ENCODE data around the gene SCD5. TPM values are rescaled to one million over a fixed set of nuclear protein-coding genes. Genes with fewer than 3 reads are reported as not detected.

Gene SCD5
- total and polyA plus RNA-seq, 2 donors from 2014 or later, result 41.2 to 55.7 TPM

DNA sequence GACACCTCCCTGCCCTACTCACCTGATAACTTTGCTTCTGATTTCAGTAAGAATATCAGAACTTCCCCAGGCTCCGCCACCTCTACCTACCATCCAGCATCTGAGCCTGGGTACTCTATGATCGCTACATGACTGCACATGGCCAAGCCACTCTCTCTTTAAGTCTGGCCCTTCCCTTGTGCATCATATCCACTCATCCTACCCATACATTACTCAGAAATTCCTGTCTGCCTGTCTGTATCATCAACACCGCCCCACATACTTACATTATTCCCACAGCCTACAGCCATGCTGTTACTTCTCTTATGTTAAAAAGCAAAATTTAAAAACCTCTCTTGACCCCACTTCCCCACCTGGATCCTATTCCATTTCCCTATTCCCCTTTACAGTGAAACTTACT is 84.7 kb downstream of the SCD5 start:
- FAIRE-seq, result no peak
- TF ChIP-seq, protein P1, sequence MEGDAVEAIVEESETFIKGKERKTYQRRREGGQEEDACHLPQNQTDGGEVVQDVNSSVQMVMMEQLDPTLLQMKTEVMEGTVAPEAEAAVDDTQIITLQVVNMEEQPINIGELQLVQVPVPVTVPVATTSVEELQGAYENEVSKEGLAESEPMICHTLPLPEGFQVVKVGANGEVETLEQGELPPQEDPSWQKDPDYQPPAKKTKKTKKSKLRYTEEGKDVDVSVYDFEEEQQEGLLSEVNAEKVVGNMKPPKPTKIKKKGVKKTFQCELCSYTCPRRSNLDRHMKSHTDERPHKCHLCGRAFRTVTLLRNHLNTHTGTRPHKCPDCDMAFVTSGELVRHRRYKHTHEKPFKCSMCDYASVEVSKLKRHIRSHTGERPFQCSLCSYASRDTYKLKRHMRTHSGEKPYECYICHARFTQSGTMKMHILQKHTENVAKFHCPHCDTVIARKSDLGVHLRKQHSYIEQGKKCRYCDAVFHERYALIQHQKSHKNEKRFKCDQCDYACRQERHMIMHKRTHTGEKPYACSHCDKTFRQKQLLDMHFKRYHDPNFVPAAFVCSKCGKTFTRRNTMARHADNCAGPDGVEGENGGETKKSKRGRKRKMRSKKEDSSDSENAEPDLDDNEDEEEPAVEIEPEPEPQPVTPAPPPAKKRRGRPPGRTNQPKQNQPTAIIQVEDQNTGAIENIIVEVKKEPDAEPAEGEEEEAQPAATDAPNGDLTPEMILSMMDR (IDR thresholded peaks at IDR 0.05; ENCODE audit: borderline replicate concordance, extremely low read depth, insufficient read depth), result no peak
- Histone ChIP-seq H3K9me3 (ENCODE audit: control insufficient read depth in 2 of 3, insufficient read depth in 1 of 3, low read length in 3 of 3) (no peaks in the 10 kb centered on the region), H3K27me3 (ENCODE audit: control insufficient read depth, insufficient read depth, low read length) (no peaks in the 10 kb centered on the region), H3K4me3 (ENCODE audit: low read length in 3 of 3) (no peak overlapping the region), H3K4me1 (ENCODE audit: control insufficient read depth in 2 of 3, insufficient read depth in 2 of 3, low read depth in 1 of 3, low read length in 3 of 3) (no peaks in the 10 kb centered on the region), H3K27ac (ENCODE audit: low read depth in 2 of 2, low read length in 2 of 2) (no peak overlapping the region), H3K36me3 (ENCODE audit: control insufficient read depth in 2 of 3, insufficient read depth in 3 of 3, low read length in 3 of 3) (no peaks in the 10 kb centered on the region), H3K9ac (ENCODE audit: low read length in 3 of 3) (no peak overlapping the region)
- intact Hi-C loops (cut with DNase I), result no loop called here
- no peak for DNase-seq

GRCh38 chr4:82712561-82712960 is 86.0 kb downstream of the SCD5 start:
- no peak overlapping the region for H3K9ac ChIP-seq (ENCODE audit: low read length in 3 of 3)
- H3K4me1 ChIP-seq (ENCODE audit: control insufficient read depth in 2 of 3, insufficient read depth in 2 of 3, low read depth in 1 of 3, low read length in 3 of 3), result no peaks in the 10 kb centered on the region
- DNase-seq (no peak), FAIRE-seq (no peak)
- intact Hi-C loops (cut with DNase I), result no loop called here
- H3K4me3 ChIP-seq (ENCODE audit: low read length in 3 of 3), result no peak overlapping the region
- no peaks in the 10 kb centered on the region for H3K27me3 ChIP-seq (ENCODE audit: control insufficient read depth, insufficient read depth, low read length)
- H3K36me3 ChIP-seq (ENCODE audit: control insufficient read depth in 2 of 3, insufficient read depth in 3 of 3, low read length in 3 of 3), result no peaks in the 10 kb centered on the region
- H3K27ac ChIP-seq (ENCODE audit: low read depth in 2 of 2, low read length in 2 of 2), result no peak overlapping the region
- TF ChIP-seq, protein P1 (IDR thresholded peaks at IDR 0.05; ENCODE audit: borderline replicate concordance, extremely low read depth, insufficient read depth), result no peak
- no peaks in the 10 kb centered on the region for H3K9me3 ChIP-seq (ENCODE audit: control insufficient read depth in 2 of 3, insufficient read depth in 1 of 3, low read length in 3 of 3)

DNA sequence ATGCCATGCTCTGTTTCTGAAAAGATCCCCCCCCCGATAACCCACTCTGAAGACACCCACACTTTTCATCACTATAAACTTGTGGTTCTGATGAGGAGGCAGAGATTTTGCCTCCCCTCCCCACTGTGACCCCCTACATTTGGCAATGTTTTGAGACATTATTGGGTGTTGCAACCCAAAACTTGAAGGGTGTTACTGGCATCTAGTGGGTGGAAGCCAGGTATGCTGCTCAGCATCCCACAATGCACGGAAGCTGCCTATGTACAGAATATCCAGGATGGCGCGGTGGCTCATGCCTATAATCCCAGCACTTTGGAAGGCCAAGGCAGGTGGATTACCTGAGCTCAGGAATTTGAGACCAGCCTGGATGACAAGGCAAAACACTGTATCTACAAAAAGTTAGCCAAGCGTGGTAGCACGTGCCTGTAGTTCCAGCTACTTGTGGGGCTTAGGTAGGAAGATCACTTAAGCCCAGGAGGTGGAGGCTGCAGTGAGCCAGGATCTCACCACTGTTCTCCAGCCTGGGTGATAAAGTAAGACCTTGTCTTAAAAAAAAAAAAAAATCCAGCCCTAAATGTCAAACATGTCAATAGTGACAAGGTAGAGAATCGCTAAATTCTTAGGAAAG is 87.3 kb downstream of the SCD5 start:
- no peak overlapping the region for H3K4me3 ChIP-seq (ENCODE audit: low read length in 3 of 3)
- no peak for FAIRE-seq

More for the DNA sequence above, 87.3 kb downstream of the SCD5 start:
- Histone ChIP-seq H3K36me3 (ENCODE audit: control insufficient read depth in 2 of 3, insufficient read depth in 3 of 3, low read length in 3 of 3) (no peaks in the 10 kb centered on the region), H3K9me3 (ENCODE audit: control insufficient read depth in 2 of 3, insufficient read depth in 1 of 3, low read length in 3 of 3) (no peaks in the 10 kb centered on the region), H3K27ac (ENCODE audit: low read depth in 2 of 2, low read length in 2 of 2) (no peak overlapping the region), H3K27me3 (ENCODE audit: control insufficient read depth, insufficient read depth, low read length) (no peaks in the 10 kb centered on the region), H3K4me1 (ENCODE audit: control insufficient read depth in 2 of 3, insufficient read depth in 2 of 3, low read depth in 1 of 3, low read length in 3 of 3) (peaks cover 0 to 10% (median 4%) of the 10 kb centered on the region in 3 donors), H3K9ac (ENCODE audit: low read length in 3 of 3) (no peak overlapping the region)
- intact Hi-C loops (cut with DNase I), result no loop called here
- no peak for DNase-seq
- TF ChIP-seq, protein P1 (IDR thresholded peaks at IDR 0.05; ENCODE audit: borderline replicate concordance, extremely low read depth, insufficient read depth), result no peak
